Measurements from ENCODE around the gene SH3PXD2B.
"Not testable (repeated sequence)": the region's sequence is repeated elsewhere in the genome, so short reads cannot be mapped to it uniquely, and the experiment has no call there.

The SH3PXD2B gene

GRCh38 chr5:172399826-172400225 is 54.5 kb downstream of the SH3PXD2B start:
- DNase-seq (ENCODE audit: low read depth in 2 of 2), result no peak

DNA sequence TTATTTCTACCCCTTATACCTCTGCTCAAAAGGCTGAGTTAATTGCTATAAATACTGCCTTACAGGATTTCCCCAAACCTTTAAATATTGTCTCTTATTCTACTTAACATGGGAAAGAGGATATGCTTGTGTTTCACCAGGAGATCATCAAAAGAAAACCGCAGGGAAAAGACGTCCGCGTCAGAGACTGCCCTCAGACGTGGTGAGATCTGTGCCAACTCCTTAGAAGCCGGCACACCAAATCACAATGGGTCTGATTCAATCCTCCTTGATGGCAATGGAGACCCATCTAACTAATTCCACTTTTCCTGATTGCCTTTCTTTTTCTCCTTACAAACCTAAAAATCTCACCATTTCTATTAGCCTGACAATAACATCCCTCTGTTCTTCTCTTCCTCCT is 55.0 kb downstream of the SH3PXD2B start:
- DNase-seq (ENCODE audit: low read depth in 2 of 2), result no peak

DNA sequence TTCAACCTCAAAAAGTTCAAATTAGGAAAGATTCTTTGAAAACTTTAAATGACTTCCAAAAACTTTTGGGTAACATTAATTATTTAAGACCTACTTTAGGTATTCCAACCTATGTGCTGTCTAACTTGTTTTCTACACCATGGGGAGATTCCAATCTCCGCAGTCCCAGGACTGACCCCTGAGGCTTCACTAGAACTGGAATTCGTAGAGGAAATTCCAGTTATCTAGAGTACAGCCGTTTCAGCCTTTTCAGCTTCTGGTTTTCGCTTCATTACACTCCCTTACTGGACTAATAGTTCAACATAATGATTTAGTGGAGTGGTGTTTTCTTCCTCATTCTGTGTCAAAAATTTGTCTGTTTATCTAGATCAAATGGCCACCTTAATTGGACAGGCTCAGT is 55.7 kb downstream of the SH3PXD2B start:
- not testable (repeated sequence) for DNase-seq (ENCODE audit: low read depth in 2 of 2)

DNA sequence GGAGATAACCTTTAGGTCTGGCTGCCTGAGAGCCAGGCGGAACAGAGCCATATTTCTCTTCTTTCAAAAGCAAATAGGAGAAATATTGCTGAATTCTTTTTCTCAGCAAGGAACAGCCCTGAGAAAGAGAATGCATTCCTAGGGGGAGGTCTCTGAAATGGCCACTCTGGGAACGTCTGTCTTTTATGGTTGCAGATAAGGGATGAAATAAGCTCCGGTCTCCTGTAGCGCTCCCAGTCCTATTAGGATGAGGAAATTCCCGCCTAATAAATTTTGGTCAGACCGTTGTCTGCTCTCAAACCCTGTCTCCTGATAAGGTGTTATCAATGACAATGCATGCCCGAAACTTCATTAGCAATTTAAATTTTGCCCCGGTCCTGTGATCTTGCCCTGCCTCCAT is 57.3 kb downstream of the SH3PXD2B start:
- not testable (repeated sequence) for DNase-seq (ENCODE audit: low read depth in 2 of 2)

- no peak for DNase-seq (ENCODE audit: low read depth in 2 of 2)
Observed at GRCh38 chr5:172396220-172396619, 58.1 kb downstream of the SH3PXD2B start.

GRCh38 chr5:172395483-172395882 is 58.8 kb downstream of the SH3PXD2B start:
- no peak for DNase-seq (ENCODE audit: low read depth in 2 of 2)

DNA sequence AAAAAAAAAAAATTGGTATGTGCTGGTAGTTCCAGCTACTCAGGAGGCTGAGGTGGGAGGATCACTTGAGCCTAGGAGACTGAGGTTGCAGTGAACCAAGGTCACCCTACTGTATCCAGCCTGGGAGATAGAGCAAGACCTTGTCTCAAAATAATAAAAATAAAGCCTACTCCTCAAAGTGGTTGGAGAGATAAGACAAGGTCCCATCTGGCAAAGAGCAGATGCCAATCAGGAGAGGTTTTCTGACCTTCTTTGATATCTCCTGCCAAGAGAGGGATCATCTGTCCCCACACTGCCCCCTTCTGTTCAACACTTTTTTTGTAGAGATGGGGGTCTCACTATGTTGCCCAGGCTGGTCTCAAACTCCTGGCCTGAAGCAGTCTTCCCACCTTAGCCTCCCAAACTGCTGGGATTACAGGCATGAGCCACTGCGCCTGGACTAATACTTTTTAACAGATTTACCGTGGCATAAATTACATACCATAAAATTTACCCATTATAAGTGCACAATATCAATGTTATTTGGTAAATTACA is 64.7 kb downstream of the SH3PXD2B start:
- no peak for DNase-seq (ENCODE audit: low read depth in 2 of 2)

DNA sequence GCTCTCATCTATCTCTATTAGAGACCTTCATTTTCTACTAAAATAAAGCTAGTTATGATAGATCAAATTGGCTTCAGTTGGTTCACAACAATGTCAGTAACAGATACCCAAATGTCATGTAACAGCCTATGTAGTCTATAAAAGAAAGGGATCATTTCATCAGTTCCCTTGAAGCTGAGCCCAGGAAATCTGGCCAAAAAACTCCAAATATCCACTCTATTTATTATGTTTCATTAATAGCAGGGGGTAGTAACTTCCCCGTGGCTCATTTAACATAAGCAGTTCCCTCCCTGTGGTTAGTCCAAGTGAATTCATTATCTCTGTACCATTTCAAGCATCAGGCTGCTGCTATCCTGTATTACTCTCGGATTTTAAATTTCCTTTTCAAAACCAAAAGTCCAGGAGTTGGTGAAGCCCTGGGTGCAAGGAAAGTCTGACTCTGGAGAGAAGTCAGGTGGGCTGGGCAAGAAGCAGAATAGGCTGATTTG is 66.0 kb downstream of the SH3PXD2B start:
- no peak for DNase-seq (ENCODE audit: low read depth in 2 of 2)

GRCh38 chr5:172385707-172386106 is 68.6 kb downstream of the SH3PXD2B start:
- no peak for DNase-seq (ENCODE audit: low read depth in 2 of 2)

- DNase-seq (ENCODE audit: low read depth in 2 of 2), result no peak
Observed at GRCh38 chr5:172385010-172385563, 69.2 kb downstream of the SH3PXD2B start.

DNA sequence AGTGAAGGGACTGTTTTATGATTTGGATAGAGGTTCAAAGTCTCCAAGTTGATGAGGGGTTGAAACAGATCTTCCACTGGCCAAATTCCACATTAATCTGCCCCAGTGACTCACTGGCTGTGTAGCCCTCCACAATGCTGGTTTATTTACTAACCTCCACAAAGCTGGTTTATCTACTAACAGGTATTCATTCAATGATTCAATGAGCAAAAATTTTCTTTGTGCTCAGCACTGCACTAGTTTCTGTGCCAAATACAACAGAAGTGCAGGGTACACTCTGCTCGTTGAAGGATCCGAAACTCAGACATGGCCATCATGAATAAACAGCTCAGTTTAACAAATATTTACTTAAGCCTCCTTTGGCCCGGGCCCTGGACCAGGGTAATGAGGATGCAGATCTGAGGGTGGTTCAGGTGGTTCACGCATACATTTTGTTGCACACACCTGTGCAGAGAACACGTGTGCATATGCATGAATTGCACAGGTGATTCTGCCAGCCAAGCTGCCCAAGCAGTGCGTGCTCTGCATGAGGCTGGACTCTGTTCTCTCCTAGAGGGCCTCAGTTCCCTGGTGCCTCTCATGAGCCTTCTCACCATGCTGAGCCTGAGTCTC is 71.0 kb downstream of the SH3PXD2B start:
- DNase-seq (ENCODE audit: low read depth in 2 of 2), result no peak

GRCh38 chr5:172380987-172381643 is 73.2 kb downstream of the SH3PXD2B start:
- DNase-seq (ENCODE audit: low read depth in 2 of 2), result no peak

DNA sequence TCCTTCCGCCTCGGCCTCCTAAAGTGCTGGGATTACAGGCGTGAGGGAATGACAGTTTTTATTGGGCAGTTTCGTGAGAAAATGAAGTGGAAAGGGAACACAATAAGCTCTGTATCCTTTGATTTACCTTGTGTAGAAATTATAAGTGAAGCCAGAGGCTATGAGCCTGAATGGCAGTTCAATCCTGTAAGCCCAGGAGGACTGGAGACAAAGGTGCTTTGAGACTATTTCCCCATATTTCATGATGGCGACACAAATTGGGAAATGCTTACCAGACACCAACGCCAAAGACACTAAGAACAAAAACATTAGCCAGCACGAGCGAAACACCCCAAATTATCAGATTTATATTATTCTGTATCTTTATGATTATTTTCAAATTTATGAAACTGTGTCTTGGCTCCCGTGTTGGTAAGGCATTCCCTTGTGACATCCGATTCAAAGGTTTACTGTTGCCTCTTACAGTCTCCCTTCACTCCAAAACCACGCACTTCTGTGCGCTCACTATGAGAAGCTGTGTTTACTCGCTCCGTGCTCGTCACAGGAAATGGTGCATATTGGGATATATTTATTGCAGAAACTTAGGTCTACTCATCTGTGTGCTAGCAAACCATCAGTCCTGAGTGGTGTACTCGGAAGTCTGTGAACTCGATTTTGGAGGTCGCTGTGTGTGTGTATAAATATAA is 73.9 kb downstream of the SH3PXD2B start:
- DNase-seq (ENCODE audit: low read depth in 2 of 2), result no peak

DNA sequence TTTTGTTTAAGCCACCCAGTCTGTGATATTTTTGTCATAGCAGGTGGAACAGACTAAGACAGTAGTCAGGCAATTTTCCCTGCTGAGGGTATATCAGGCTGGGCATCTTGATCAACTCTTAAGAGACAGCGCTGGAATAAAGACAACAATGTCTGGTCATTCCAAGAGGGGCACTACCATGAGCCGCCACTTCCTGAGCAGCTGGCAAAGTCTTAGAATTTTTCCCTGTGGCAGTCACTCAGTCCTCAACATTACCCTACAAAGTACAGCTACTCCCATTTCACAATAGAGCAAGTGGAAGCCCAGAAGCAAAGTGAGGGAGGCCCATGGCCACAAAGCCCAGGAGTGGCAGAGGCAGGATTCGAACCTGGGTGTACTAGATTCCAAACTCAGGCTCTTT is 74.8 kb downstream of the SH3PXD2B start:
- DNase-seq (ENCODE audit: low read depth in 2 of 2), result no peak

DNA sequence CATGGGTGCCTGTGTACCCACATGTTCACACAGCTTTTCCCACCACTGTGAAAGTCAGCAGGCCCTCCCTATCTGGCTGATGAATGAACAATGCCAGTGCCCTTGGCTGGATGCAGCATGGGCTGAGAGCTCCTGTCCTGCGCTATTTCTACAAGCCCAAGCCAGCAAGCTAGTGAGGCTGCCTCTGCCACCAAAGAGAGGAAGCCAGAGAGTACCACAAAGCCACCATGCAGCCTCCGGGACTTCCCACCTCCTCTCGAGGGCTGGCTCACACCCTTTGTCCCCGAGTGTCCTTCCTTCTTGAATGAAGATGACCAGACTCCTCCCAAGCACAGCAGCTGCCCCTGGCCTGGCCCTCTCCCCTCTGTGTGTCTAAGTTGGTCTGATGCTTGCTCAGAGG is 76.5 kb downstream of the SH3PXD2B start:
- DNase-seq (ENCODE audit: low read depth in 2 of 2), result no peak

DNA sequence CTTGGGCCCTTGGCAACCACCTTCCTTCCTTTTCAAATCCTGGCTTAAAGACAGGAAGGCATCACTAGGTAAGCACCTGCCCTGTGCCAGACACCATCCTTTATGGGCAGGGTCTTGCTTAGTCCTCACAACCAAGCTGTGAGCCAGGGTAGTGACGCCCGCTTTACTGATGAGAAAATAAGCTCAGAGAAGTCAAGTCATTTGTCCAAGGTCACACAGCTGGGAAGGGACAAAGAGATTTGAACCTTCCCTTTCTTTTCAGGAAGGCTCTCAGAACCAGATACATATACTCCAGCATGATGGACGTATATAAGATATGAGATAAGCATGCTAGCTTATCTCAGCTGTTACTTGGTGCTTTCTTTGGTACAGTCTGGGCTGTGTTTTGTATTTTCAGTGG is 76.9 kb downstream of the SH3PXD2B start:
- no peak for DNase-seq (ENCODE audit: low read depth in 2 of 2)

GRCh38 chr5:172374783-172375182 is 79.5 kb downstream of the SH3PXD2B start:
- no peak for DNase-seq (ENCODE audit: low read depth in 2 of 2)

DNA sequence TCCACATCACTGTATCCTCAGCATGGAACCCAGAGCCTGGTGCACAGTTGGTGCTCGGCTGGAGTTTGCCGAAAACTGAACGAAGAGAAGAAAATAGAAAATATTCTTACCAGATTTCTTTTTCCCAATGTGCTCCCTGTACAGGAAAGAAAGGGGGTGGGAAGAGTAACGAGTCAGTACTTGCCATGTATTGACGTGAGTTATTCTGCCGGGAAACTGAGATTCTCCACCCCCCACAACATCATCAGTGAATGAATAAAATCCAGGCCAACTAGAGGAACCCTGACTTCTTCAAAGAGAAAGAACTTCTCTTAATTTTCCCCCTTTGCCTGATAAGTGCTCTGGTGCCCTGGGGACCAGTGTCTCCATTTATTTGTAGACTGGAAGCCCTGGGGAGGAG is 80.6 kb downstream of the SH3PXD2B start:
- DNase-seq (ENCODE audit: low read depth in 2 of 2), result no peak

- DNase-seq (ENCODE audit: low read depth in 2 of 2), result no peak
Observed at GRCh38 chr5:172371684-172372083, 82.6 kb downstream of the SH3PXD2B start.

DNA sequence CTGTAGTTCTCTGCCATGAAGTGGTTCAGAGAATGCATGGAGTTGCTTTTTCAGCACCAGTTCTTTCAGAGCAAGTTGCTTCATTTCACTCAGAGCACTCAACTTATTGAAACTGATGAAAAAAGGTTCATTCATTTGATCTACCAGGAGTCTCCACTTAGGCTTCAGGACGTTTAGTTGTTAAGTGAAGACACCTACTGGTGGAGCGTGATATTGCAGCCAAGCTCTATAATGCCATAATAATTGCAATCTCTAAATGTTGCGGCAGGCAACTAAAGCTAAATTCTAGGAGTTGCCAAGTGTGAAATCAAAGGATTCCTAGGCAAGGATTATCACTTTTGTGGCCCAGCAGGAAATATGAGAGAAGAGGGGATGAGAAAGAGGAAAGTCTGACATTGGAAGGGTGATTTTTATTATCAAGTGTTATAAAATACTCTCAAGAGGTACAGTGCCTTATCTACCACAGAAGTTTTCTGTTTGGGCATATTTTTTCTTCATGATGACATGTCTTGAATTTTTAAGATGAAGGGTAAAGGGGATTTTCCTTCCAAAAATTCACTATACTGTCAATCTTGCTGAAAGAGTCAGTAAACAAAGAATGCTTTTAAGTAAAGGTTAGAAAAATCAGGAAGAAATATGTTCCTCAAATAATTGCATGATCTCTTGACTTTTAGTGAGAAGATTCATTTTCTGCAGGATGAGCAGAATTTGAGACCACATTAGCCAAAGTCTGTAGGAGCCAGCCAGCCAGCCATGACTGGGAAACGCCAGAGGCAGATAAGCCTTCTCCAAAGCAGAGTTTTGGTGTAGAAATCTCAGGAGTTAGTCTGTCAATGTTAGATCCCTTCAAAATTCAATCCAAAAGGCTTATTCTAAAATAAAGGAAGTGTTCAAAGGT is 83.4 kb downstream of the SH3PXD2B start:
- no peak for DNase-seq (ENCODE audit: low read depth in 2 of 2)

GRCh38 chr5:172370237-172370640 is 84.1 kb downstream of the SH3PXD2B start:
- DNase-seq (ENCODE audit: low read depth in 2 of 2), result no peak
